HEK293 (cell line): ENCODE data around the gene GGA1.

Experiments
- EGR2 ChIP-seq: fragments of 450-650 bp; formaldehyde crosslinking; IDR thresholded peaks from 2 replicates; pipeline ENCODE4 v1.5.1; 2016; ENCODE audit warnings: low read depth, missing biosample characterization, missing genetic modification characterization
- KLF1 ChIP-seq: fragments of 450-650 bp; formaldehyde crosslinking; IDR thresholded peaks from 2 replicates; pipeline ENCODE4 v1.5.1; 2016; ENCODE audit warnings: missing biosample characterization, missing genetic modification characterization
- KLF10 ChIP-seq: fragments of 450-650 bp; IDR thresholded peaks from 2 replicates; pipeline ENCODE4 v1.5.1; 2018; ENCODE audit warnings: missing biosample characterization, mild to moderate bottlenecking, missing genetic modification characterization
- MYNN ChIP-seq: fragments of 450-650 bp; formaldehyde crosslinking; IDR thresholded peaks from 2 replicates; pipeline ENCODE4 v1.5.1; 2016; ENCODE audit warnings: missing biosample characterization, missing genetic modification characterization, borderline replicate concordance
- OSR2 ChIP-seq: fragments of 450-650 bp; formaldehyde crosslinking; IDR thresholded peaks from 2 replicates; pipeline ENCODE4 v1.5.1; 2016; ENCODE audit warnings: missing biosample characterization, missing genetic modification characterization
- PRDM1 ChIP-seq: fragments of 450-650 bp; formaldehyde crosslinking; IDR thresholded peaks from 2 replicates; pipeline ENCODE4; 2016; ENCODE audit warnings: missing biosample characterization, missing genetic modification characterization
- ZBTB10 ChIP-seq: fragments of 450-650 bp; formaldehyde crosslinking; IDR thresholded peaks from 2 replicates; pipeline ENCODE4 v1.5.1; 2016; ENCODE audit warnings: missing biosample characterization, missing genetic modification characterization
- ZFP69B ChIP-seq: fragments of 450-650 bp; formaldehyde crosslinking; IDR thresholded peaks from 2 replicates; pipeline ENCODE4 v1.5.1; 2016; ENCODE audit warnings: missing biosample characterization, missing genetic modification characterization
- ZNF133 ChIP-seq: fragments of 450-650 bp; formaldehyde crosslinking; IDR thresholded peaks from 2 replicates; pipeline ENCODE4 v1.5.1; 2016; ENCODE audit warnings: missing biosample characterization, missing genetic modification characterization
- ZNF2 ChIP-seq: fragments of 450-650 bp; formaldehyde crosslinking; IDR thresholded peaks from 2 replicates; pipeline ENCODE4 v1.5.1; 2016; ENCODE audit warnings: missing biosample characterization, missing genetic modification characterization
- ZNF266 ChIP-seq: fragments of 450-650 bp; formaldehyde crosslinking; IDR thresholded peaks from 2 replicates; pipeline ENCODE4 v1.5.1; 2016; ENCODE audit warnings: missing biosample characterization, missing genetic modification characterization, low read depth
- ZNF510 ChIP-seq: fragments of 450-650 bp; formaldehyde crosslinking; IDR thresholded peaks from 2 replicates; pipeline ENCODE4 v1.5.1; 2018; ENCODE audit warnings: mild to moderate bottlenecking, missing genetic modification characterization, missing biosample characterization; ENCODE audit not compliant: insufficient replicate concordance
- ZNF544 ChIP-seq: fragments of 450-650 bp; formaldehyde crosslinking; IDR thresholded peaks from 2 replicates; pipeline ENCODE4 v1.5.0; 2017; ENCODE audit warnings: missing biosample characterization, missing genetic modification characterization
- ZNF560 ChIP-seq: fragments of 450-650 bp; formaldehyde crosslinking; IDR thresholded peaks from 2 replicates; pipeline ENCODE4 v1.5.1; 2017; ENCODE audit warnings: missing biosample characterization, missing genetic modification characterization, borderline replicate concordance
- ZNF600 ChIP-seq: fragments of 450-650 bp; formaldehyde crosslinking; IDR thresholded peaks from 2 replicates; pipeline ENCODE4 v1.5.1; 2016; ENCODE audit warnings: missing biosample characterization, missing genetic modification characterization
- ZNF629 ChIP-seq: fragments of 450-650 bp; formaldehyde crosslinking; IDR thresholded peaks from 2 replicates; pipeline ENCODE4 v1.5.1; 2017; ENCODE audit warnings: missing biosample characterization, missing genetic modification characterization
- ZNF658 ChIP-seq: fragments of 450-650 bp; formaldehyde crosslinking; IDR thresholded peaks from 2 replicates; pipeline ENCODE4; 2016; ENCODE audit warnings: missing biosample characterization, missing genetic modification characterization
- ZSCAN30 ChIP-seq: fragments of 450-650 bp; IDR thresholded peaks from 2 replicates; pipeline ENCODE4 v1.5.1; 2018; ENCODE audit warnings: missing biosample characterization, mild to moderate bottlenecking, missing genetic modification characterization, moderate library complexity
- ZSCAN4 ChIP-seq: fragments of 450-650 bp; formaldehyde crosslinking; IDR thresholded peaks from 2 replicates; pipeline ENCODE4 v1.5.1; 2017; ENCODE audit warnings: missing biosample characterization, missing genetic modification characterization
- TF ChIP-seq, protein P1 (sequence below): fragments of 450-650 bp; formaldehyde crosslinking; IDR thresholded peaks from 2 replicates; pipeline ENCODE4 v1.5.1; 2016; ENCODE audit warnings: missing biosample characterization, missing genetic modification characterization
- TF ChIP-seq, protein P2 (sequence below): fragments of 450-650 bp; formaldehyde crosslinking; IDR thresholded peaks from 2 replicates; pipeline ENCODE4 v1.5.1; 2016; ENCODE audit warnings: missing biosample characterization, missing genetic modification characterization, borderline replicate concordance
- TF ChIP-seq, protein P3 (sequence below): IDR thresholded peaks from 2 replicates; pipeline ENCODE4 v1.6.1; 2011; ENCODE audit warnings: mild to moderate bottlenecking, low read depth, low read length, borderline replicate concordance
- TF ChIP-seq, protein P4 (sequence below): fragments of 450-650 bp; formaldehyde crosslinking; IDR thresholded peaks from 2 replicates; pipeline ENCODE4 v1.5.1; 2016; ENCODE audit warnings: missing biosample characterization, missing genetic modification characterization

Gene GGA1

DNA sequence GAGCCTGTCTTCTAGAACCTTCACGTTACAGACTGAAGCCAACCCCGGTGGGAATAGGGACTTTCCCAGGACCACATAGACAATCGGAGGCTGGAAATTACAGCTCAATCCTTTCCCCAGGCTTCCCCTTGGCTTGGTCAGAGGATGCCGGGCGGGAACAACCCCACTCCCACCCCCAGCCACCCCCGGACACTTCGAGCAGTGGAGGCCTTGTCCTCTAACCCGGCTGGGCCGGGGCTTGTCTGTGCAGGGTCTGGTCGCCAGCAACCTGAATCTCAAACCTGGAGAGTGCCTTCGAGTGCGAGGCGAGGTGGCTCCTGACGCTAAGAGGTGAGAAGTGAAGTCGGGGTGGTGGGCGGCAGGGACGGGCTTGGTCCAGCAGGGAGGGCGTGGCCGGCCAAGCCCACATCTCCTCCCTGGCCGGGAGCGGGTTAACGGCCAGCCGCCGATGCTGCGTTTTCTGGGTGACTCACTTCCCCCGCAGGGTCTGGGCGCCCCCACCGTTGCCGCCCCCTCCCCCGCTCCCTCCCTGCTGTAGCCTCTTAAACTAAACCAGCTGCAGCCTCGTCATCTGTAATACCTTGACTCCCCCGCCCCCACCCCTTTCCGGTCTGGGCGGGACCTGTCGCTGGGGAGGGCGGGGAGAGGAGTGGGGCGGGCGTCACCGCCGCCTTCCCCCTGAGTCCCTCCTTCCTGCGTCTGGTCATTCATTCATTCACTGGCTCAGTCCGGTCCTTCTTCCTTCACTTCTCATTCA, 68.3 kb downstream of the GGA1 start (continued):
- TF ChIP-seq, protein P1, sequence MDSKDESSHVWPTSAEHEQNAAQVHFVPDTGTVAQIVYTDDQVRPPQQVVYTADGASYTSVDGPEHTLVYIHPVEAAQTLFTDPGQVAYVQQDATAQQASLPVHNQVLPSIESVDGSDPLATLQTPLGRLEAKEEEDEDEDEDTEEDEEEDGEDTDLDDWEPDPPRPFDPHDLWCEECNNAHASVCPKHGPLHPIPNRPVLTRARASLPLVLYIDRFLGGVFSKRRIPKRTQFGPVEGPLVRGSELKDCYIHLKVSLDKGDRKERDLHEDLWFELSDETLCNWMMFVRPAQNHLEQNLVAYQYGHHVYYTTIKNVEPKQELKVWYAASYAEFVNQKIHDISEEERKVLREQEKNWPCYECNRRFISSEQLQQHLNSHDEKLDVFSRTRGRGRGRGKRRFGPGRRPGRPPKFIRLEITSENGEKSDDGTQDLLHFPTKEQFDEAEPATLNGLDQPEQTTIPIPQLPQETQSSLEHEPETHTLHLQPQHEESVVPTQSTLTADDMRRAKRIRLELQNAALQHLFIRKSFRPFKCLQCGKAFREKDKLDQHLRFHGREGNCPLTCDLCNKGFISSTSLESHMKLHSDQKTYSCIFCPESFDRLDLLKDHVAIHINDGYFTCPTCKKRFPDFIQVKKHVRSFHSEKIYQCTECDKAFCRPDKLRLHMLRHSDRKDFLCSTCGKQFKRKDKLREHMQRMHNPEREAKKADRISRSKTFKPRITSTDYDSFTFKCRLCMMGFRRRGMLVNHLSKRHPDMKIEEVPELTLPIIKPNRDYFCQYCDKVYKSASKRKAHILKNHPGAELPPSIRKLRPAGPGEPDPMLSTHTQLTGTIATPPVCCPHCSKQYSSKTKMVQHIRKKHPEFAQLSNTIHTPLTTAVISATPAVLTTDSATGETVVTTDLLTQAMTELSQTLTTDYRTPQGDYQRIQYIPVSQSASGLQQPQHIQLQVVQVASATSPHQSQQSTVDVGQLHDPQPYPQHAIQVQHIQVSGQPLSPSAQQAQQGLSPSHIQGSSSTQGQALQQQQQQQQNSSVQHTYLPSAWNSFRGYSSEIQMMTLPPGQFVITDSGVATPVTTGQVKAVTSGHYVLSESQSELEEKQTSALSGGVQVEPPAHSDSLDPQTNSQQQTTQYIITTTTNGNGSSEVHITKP (tag by site-specific recombination): peak; percentile 95
- TF ChIP-seq ZNF133 (tag by site-specific recombination) (no peak), ZSCAN4 (tag by site-specific recombination) (no peak), ZNF2 (tag by site-specific recombination) (no peak; the same call in 1 of the 2 replicates), ZNF629 (tag by site-specific recombination) (peak; percentile 88), ZBTB10 (peak; percentile 86), KLF10 (peak; percentile 88; the same call in 1 of the 2 replicates), ZNF266 (tag by site-specific recombination) (no peak), ZSCAN30 (no peak), KLF1 (tag by site-specific recombination) (peak; percentile 99), ZFP69B (peak; percentile 64), ZNF560 (tag by site-specific recombination) (no peak), EGR2 (tag by site-specific recombination) (peak; percentile 91), MYNN (tag by site-specific recombination) (no peak), PRDM1 (tag by site-specific recombination) (0 out of 2 replicates have a peak, but pooled peaks have one; percentile 6), OSR2 (peak; percentile 39; the same call in 1 of the 2 replicates), ZNF600 (no peak), ZNF510 (no peak), ZNF658 (tag by site-specific recombination) (no peak), ZNF544 (no peak)
- TF ChIP-seq, protein P2, sequence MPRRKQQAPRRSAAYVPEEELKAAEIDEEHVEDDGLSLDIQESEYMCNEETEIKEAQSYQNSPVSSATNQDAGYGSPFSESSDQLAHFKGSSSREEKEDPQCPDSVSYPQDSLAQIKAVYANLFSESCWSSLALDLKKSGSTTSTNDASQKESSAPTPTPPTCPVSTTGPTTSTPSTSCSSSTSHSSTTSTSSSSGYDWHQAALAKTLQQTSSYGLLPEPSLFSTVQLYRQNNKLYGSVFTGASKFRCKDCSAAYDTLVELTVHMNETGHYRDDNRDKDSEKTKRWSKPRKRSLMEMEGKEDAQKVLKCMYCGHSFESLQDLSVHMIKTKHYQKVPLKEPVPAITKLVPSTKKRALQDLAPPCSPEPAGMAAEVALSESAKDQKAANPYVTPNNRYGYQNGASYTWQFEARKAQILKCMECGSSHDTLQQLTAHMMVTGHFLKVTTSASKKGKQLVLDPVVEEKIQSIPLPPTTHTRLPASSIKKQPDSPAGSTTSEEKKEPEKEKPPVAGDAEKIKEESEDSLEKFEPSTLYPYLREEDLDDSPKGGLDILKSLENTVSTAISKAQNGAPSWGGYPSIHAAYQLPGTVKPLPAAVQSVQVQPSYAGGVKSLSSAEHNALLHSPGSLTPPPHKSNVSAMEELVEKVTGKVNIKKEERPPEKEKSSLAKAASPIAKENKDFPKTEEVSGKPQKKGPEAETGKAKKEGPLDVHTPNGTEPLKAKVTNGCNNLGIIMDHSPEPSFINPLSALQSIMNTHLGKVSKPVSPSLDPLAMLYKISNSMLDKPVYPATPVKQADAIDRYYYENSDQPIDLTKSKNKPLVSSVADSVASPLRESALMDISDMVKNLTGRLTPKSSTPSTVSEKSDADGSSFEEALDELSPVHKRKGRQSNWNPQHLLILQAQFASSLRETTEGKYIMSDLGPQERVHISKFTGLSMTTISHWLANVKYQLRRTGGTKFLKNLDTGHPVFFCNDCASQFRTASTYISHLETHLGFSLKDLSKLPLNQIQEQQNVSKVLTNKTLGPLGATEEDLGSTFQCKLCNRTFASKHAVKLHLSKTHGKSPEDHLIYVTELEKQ (tag by site-specific recombination): peak; percentile 25; the same call in 1 of the 2 replicates
- TF ChIP-seq, protein P3, sequence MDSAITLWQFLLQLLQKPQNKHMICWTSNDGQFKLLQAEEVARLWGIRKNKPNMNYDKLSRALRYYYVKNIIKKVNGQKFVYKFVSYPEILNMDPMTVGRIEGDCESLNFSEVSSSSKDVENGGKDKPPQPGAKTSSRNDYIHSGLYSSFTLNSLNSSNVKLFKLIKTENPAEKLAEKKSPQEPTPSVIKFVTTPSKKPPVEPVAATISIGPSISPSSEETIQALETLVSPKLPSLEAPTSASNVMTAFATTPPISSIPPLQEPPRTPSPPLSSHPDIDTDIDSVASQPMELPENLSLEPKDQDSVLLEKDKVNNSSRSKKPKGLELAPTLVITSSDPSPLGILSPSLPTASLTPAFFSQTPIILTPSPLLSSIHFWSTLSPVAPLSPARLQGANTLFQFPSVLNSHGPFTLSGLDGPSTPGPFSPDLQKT: no peak; the same call in 1 of the 2 replicates
- TF ChIP-seq, protein P4, sequence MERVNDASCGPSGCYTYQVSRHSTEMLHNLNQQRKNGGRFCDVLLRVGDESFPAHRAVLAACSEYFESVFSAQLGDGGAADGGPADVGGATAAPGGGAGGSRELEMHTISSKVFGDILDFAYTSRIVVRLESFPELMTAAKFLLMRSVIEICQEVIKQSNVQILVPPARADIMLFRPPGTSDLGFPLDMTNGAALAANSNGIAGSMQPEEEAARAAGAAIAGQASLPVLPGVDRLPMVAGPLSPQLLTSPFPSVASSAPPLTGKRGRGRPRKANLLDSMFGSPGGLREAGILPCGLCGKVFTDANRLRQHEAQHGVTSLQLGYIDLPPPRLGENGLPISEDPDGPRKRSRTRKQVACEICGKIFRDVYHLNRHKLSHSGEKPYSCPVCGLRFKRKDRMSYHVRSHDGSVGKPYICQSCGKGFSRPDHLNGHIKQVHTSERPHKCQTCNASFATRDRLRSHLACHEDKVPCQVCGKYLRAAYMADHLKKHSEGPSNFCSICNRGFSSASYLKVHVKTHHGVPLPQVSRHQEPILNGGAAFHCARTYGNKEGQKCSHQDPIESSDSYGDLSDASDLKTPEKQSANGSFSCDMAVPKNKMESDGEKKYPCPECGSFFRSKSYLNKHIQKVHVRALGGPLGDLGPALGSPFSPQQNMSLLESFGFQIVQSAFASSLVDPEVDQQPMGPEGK (tag by site-specific recombination): peak; percentile 97
